ENCODE results near the gene CNP.

- TF ChIP-seq POLR2A (IDR thresholded peaks at IDR 0.05; ENCODE audit: low read depth, low read length) (no peak), POLR2AphosphoS5 (IDR thresholded peaks at IDR 0.05; ENCODE audit: low read depth, low read length) (no peak), PAX5 (IDR thresholded peaks at IDR 0.05; ENCODE audit: insufficient read depth, low read length, severe bottlenecking) (no peak), TAF1 (IDR thresholded peaks at IDR 0.05; ENCODE audit: low read depth, low read length) (no peak), SPI1 (IDR thresholded peaks at IDR 0.05; ENCODE audit: low read depth, low read length) (no peak), POU2F2 (IDR thresholded peaks at IDR 0.05; ENCODE audit: low read depth, low read length) (no peak)
Observed at GRCh38 chr17:41920580-41920955, 46.0 kb upstream of the CNP start.
